ENCODE measurements around the gene TSPAN9.
A peak's percentile ranks its signal among the peaks of the same experiment; 100 is the strongest.

Gene TSPAN9

GRCh38 chr12:3127832-3128231 lies 50.7 kb downstream of the TSPAN9 start:
- DNase-seq (ENCODE audit: low read depth), result no peak
- TF ChIP-seq POLR2A (IDR thresholded peaks at IDR 0.05; ENCODE audit: extremely low read depth, insufficient read length) (no peak), MYC (IDR thresholded peaks at IDR 0.05; ENCODE audit: low read depth, low read length) (no peak), CTCF (IDR thresholded peaks at IDR 0.05; ENCODE audit: low read depth, low read length) (no peak), MAX (IDR thresholded peaks at IDR 0.05; ENCODE audit: low read depth, low read length) (no peak)

GRCh38 chr12:3128498-3129293 lies 51.5 kb downstream of the TSPAN9 start:
- DNase-seq (ENCODE audit: low read depth), result no peak
- no peak overlapping the region for H3K4me3 ChIP-seq (ENCODE audit: low read depth, low read length)
- no peak for TF ChIP-seq POLR2A (IDR thresholded peaks at IDR 0.05; ENCODE audit: extremely low read depth, insufficient read length)
- no peak for TF ChIP-seq CTCF (IDR thresholded peaks at IDR 0.05; ENCODE audit: low read depth, low read length)
- no peak for TF ChIP-seq MAX (IDR thresholded peaks at IDR 0.05; ENCODE audit: low read depth, low read length)
- no peak for TF ChIP-seq MYC (IDR thresholded peaks at IDR 0.05; ENCODE audit: low read depth, low read length)

More at GRCh38 chr12:3127832-3128231, 50.7 kb downstream of the TSPAN9 start:
- H3K4me3 ChIP-seq (ENCODE audit: low read depth, low read length), result no peak overlapping the region

GRCh38 chr12:3129301-3130056 lies 52.3 kb downstream of the TSPAN9 start:
- TF ChIP-seq MYC (IDR thresholded peaks at IDR 0.05; ENCODE audit: low read depth, low read length) (peak; percentile 72; the same call in 1 of the 2 replicates), POLR2A (IDR thresholded peaks at IDR 0.05; ENCODE audit: extremely low read depth, insufficient read length) (no peak), MAX (IDR thresholded peaks at IDR 0.05; ENCODE audit: low read depth, low read length) (peak; percentile 87)
- DNase-seq (ENCODE audit: low read depth), result peak; percentile 94

GRCh38 chr12:3130057-3130830 lies 53.1 kb downstream of the TSPAN9 start:
- DNase-seq (ENCODE audit: low read depth), result peak; percentile 80

More at GRCh38 chr12:3129301-3130056, 52.3 kb downstream of the TSPAN9 start:
- H3K4me3 ChIP-seq (ENCODE audit: low read depth, low read length), result no peak overlapping the region

GRCh38 chr12:3131129-3131528 lies 54.0 kb downstream of the TSPAN9 start:
- DNase-seq (ENCODE audit: low read depth), result no peak
- TF ChIP-seq MYC (IDR thresholded peaks at IDR 0.05; ENCODE audit: low read depth, low read length) (no peak), CTCF (IDR thresholded peaks at IDR 0.05; ENCODE audit: low read depth, low read length) (no peak), MAX (IDR thresholded peaks at IDR 0.05; ENCODE audit: low read depth, low read length) (no peak), POLR2A (IDR thresholded peaks at IDR 0.05; ENCODE audit: extremely low read depth, insufficient read length) (no peak)
- H3K4me3 ChIP-seq (ENCODE audit: low read depth, low read length), result no peak overlapping the region

More at GRCh38 chr12:3130057-3130830, 53.1 kb downstream of the TSPAN9 start:
- no peak overlapping the region for H3K4me3 ChIP-seq (ENCODE audit: low read depth, low read length)
- TF ChIP-seq POLR2A (IDR thresholded peaks at IDR 0.05; ENCODE audit: extremely low read depth, insufficient read length) (no peak), CTCF (IDR thresholded peaks at IDR 0.05; ENCODE audit: low read depth, low read length) (no peak), MYC (IDR thresholded peaks at IDR 0.05; ENCODE audit: low read depth, low read length) (no peak), MAX (IDR thresholded peaks at IDR 0.05; ENCODE audit: low read depth, low read length) (no peak)

Measured in NB4 (cell line).